Neural progenitor cell (in vitro differentiated cells): ENCODE measurements around the gene HEATR5B. TPM values are rescaled to one million over a fixed set of nuclear protein-coding genes. Genes with fewer than 3 reads are reported as not detected.

Experiments
- DNase-seq: peaks from one replicate; pipeline ENCODE4 v3.0.0-alpha.2; 2016; ENCODE audit warnings: low spot score
- H2AFZ ChIP-seq: fragments of 200-600 bp; sonication (generic); replicated peaks from 2 replicates; pipeline ENCODE4 v1.6.1; 2016; ENCODE audit warnings: antibody characterized with exemption
- H3F3A ChIP-seq: fragments of 200-600 bp; sonication (generic); 2 replicates; pipeline ENCODE4 v1.6.1; 2016; ENCODE audit warnings: antibody characterized with exemption, low read depth
- H3K27ac ChIP-seq: fragments of 200-600 bp; sonication (generic); 2 replicates; pipeline ENCODE4 v1.5.1; 2016; ENCODE audit warnings: mild to moderate bottlenecking
- H3K27me3 ChIP-seq: fragments of 200-600 bp; sonication (generic); 2 replicates; pipeline ENCODE4 v1.6.1; 2016; ENCODE audit warnings: mild to moderate bottlenecking, moderate library complexity
- H3K36me3 ChIP-seq: fragments of 200-600 bp; sonication (generic); 2 replicates; pipeline ENCODE4 v1.5.1; 2016
- H3K4me1 ChIP-seq: fragments of 200-600 bp; sonication (generic); 2 replicates; pipeline ENCODE4 v1.6.1; 2016; ENCODE audit warnings: mixed run types
- H3K4me2 ChIP-seq: fragments of 200-600 bp; sonication (generic); 2 replicates; pipeline ENCODE4 v1.6.1; 2016
- H3K4me3 ChIP-seq: fragments of 200-600 bp; sonication (generic); 2 replicates; pipeline ENCODE4 v1.5.1; 2016
- H3K79me2 ChIP-seq: fragments of 200-600 bp; sonication (generic); 2 replicates; pipeline ENCODE4 v1.6.1; 2016; ENCODE audit warnings: low read depth
- H3K9ac ChIP-seq: fragments of 200-600 bp; sonication (generic); 2 replicates; pipeline ENCODE4 v1.6.1; 2016
- H3K9me3 ChIP-seq: fragments of 200-600 bp; sonication (generic); 2 replicates; pipeline ENCODE4 v1.5.1; 2016; ENCODE audit warnings: low read depth
- H4K20me1 ChIP-seq: fragments of 200-600 bp; sonication (generic); 2 replicates; pipeline ENCODE4 v1.6.1; 2016; ENCODE audit warnings: low read depth
- H3K27ac Mint-ChIP-seq: 3 replicates; pipeline ENCODE4 v1.8.0; 2021; ENCODE audit warnings: mixed read lengths
- H3K27me3 Mint-ChIP-seq: 2 replicates; pipeline ENCODE4 v1.8.0; 2022; ENCODE audit warnings: low read depth, mild to moderate bottlenecking, inconsistent platforms, moderate library complexity, mixed read lengths; ENCODE audit not compliant: insufficient read depth
- H3K36me3 Mint-ChIP-seq: 3 replicates; pipeline ENCODE4 v1.8.0; 2021; ENCODE audit warnings: mixed read lengths
- H3K4me1 Mint-ChIP-seq: 3 replicates; pipeline ENCODE4 v1.8.0; 2021; ENCODE audit warnings: mixed read lengths
- H3K4me3 Mint-ChIP-seq: 3 replicates; pipeline ENCODE4 v1.8.0; 2021; ENCODE audit warnings: mild to moderate bottlenecking, moderate library complexity, mixed read lengths
- H3K9me3 Mint-ChIP-seq: 3 replicates; pipeline ENCODE4 v1.8.0; 2020; ENCODE audit warnings: mixed read lengths
- CTCF ChIP-seq: fragments of 200-600 bp; sonication (generic); IDR thresholded peaks from 2 replicates; pipeline ENCODE4 v1.5.1; 2017; ENCODE audit warnings: antibody characterized with exemption, mild to moderate bottlenecking
- EZH2 ChIP-seq: fragments of 200-600 bp; sonication (generic); IDR thresholded peaks from 2 replicates; pipeline ENCODE4 v1.6.1; 2017; ENCODE audit warnings: antibody characterized with exemption, mild to moderate bottlenecking, moderate library complexity
- EZH2phosphoT487 ChIP-seq: fragments of 200-600 bp; sonication (generic); IDR thresholded peaks from 2 replicates; pipeline ENCODE4 v1.6.1; 2017; ENCODE audit warnings: antibody characterized with exemption
- total RNA-seq: library from RNA; depleted of rRNA; stranded (reverse); fragments of >200 nt; gene quantifications from 2 replicates; pipeline ENCODE4 v1.2.3, GENCODE V29; 2015; ENCODE audit warnings: low replicate concordance

Gene HEATR5B
- total RNA-seq, 1 donor from 2014 or later: 23.7 TPM

DNA sequence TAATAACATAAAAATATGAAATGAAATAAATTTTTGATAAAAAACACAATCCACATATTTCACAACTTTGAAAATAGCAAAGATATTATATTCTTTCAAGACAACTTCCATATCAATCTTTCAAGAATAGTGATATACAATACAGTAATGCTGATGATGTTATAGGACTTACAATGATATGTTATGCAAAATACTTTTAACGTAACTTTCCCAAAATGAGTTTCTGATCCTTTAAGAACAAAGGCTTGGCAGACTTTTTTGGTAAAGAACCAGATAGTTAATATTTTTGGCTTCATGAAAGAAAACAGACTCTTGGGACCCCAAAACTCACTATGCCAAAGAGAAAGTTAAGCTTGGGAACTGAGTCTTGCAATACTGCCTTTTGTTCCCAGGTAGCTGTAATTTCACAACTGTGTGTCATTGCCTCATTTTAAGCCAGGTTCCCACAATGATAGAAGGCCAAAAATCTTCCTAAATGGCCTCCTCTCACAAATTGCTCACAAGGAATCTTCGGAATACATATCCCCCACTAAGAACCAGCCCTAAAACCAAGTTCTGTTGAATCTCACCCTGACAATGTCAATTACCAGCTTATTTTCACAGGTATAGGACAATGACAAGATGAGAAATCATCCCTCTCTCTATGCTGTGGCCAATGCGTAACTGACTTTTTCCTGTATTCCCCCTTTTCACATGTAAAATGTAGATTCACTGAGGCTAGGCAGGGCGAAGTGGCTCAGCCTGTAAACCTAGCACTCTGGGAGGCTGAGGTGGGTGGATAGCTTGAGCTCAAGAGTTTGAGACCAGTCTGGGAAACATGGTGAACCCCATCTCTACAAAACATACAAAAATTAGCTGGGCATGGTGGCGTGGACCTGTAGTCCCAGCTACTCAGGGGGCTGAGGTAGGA is 63.0 kb downstream of the HEATR5B start:
- no peak overlapping the region for H3K4me3 Mint-ChIP-seq
- Histone ChIP-seq H3K36me3 (peaks cover 4% of the 10 kb centered on the region), H3K9ac (no peak overlapping the region), H3K79me2 (no peaks in the 10 kb centered on the region), H3K4me2 (no peak overlapping the region), H2AFZ (no peak overlapping the region), H3K27ac (no peak overlapping the region), H3K27me3 (no peaks in the 10 kb centered on the region), H3K4me3 (no peak overlapping the region), H3K4me1 (no peaks in the 10 kb centered on the region), H3F3A (no peaks in the 10 kb centered on the region), H4K20me1 (no peaks in the 10 kb centered on the region), H3K9me3 (no peaks in the 10 kb centered on the region)
- no peak for DNase-seq
- H3K9me3 Mint-ChIP-seq: no peaks in the 10 kb centered on the region
- H3K27ac Mint-ChIP-seq: no peak overlapping the region
- TF ChIP-seq EZH2 (no peak), EZH2phosphoT487 (no peak), CTCF (no peak)
- H3K4me1 Mint-ChIP-seq: no peaks in the 10 kb centered on the region
- H3K36me3 Mint-ChIP-seq: peaks cover 6% of the 10 kb centered on the region
- no peaks in the 10 kb centered on the region for H3K27me3 Mint-ChIP-seq

DNA sequence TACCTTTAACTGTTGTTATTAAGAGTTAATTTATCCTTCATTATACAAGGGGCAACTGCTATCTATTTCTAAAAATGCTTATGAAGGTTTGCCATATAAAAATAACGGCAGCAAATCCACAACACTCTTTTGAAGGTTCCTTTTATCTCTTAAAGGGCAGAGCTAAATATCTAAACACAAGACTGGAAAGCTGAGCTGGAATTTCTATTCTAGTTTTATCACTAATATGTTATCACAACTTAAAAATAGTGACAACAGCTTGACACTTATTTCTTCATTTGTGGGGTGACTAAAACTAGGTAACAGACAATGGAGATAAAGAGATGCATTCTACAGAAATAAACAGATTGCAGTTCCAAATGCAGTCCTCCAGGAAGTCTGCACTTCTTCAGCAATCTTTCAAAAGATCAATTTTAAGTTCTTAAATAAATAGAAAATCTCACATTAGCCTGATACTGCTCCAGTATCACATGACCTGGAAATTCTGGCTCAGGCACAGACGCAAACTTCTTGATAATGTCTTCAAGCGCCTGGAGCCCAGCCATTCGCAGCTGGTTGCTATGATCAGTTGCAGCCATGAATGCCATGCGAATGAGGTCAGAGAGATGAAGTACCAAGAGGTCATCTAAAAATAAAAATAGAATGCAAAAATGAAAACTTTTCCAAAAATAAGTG is 63.8 kb downstream of the HEATR5B start:
- no peak overlapping the region for H3K27ac ChIP-seq
- H4K20me1 ChIP-seq: no peaks in the 10 kb centered on the region
- no peaks in the 10 kb centered on the region for H3K27me3 ChIP-seq
- Mint-ChIP-seq H3K27ac (no peak overlapping the region), H3K36me3 (peaks cover 3% of the 10 kb centered on the region), H3K4me3 (no peak overlapping the region), H3K4me1 (no peaks in the 10 kb centered on the region), H3K9me3 (no peaks in the 10 kb centered on the region), H3K27me3 (no peaks in the 10 kb centered on the region)
- no peaks in the 10 kb centered on the region for H3F3A ChIP-seq
- no peak overlapping the region for H2AFZ ChIP-seq
- no peak overlapping the region for H3K9ac ChIP-seq
- no peak overlapping the region for H3K4me2 ChIP-seq
- H3K36me3 ChIP-seq: peaks cover 4% of the 10 kb centered on the region
- no peak overlapping the region for H3K4me3 ChIP-seq
- H3K4me1 ChIP-seq: no peaks in the 10 kb centered on the region
- DNase-seq: no peak
- no peak for TF ChIP-seq EZH2phosphoT487
- TF ChIP-seq EZH2: no peak
- no peak for TF ChIP-seq CTCF
- no peaks in the 10 kb centered on the region for H3K9me3 ChIP-seq
- no peaks in the 10 kb centered on the region for H3K79me2 ChIP-seq

- H3F3A ChIP-seq: no peaks in the 10 kb centered on the region
- H3K79me2 ChIP-seq: no peaks in the 10 kb centered on the region
- H3K27ac ChIP-seq: no peak overlapping the region
- no peaks in the 10 kb centered on the region for H3K36me3 ChIP-seq
- Mint-ChIP-seq H3K27me3 (no peaks in the 10 kb centered on the region), H3K36me3 (peaks cover 4% of the 10 kb centered on the region), H3K4me3 (no peak overlapping the region), H3K9me3 (no peaks in the 10 kb centered on the region), H3K27ac (no peak overlapping the region), H3K4me1 (no peaks in the 10 kb centered on the region)
- no peaks in the 10 kb centered on the region for H4K20me1 ChIP-seq
- H3K4me3 ChIP-seq: no peak overlapping the region
- H3K4me2 ChIP-seq: no peak overlapping the region
- H2AFZ ChIP-seq: no peak overlapping the region
- no peak for DNase-seq
- H3K9me3 ChIP-seq: no peaks in the 10 kb centered on the region
- H3K4me1 ChIP-seq: no peaks in the 10 kb centered on the region
- H3K27me3 ChIP-seq: no peaks in the 10 kb centered on the region
- TF ChIP-seq CTCF (no peak), EZH2phosphoT487 (no peak), EZH2 (no peak)
- no peak overlapping the region for H3K9ac ChIP-seq
These were observed 70.9 kb downstream of the HEATR5B start for GRCh38 chr2:37013315-37013641.
